HG03469 (cell line): ENCODE measurements around the gene USP24.
"Not testable (repeated sequence)": the region's sequence is repeated elsewhere in the genome, so short reads cannot be mapped to it uniquely, and the experiment has no call there.

Experiments
- ATAC-seq: cut with Tn5 transposase; IDR thresholded peaks from one replicate; pipeline ENCODE4 v1.9.1; 2021; ENCODE audit warnings: mild to moderate bottlenecking, moderate library complexity, moderate number of reproducible peaks; ENCODE audit not compliant: unreplicated experiment

USP24 gene

DNA sequence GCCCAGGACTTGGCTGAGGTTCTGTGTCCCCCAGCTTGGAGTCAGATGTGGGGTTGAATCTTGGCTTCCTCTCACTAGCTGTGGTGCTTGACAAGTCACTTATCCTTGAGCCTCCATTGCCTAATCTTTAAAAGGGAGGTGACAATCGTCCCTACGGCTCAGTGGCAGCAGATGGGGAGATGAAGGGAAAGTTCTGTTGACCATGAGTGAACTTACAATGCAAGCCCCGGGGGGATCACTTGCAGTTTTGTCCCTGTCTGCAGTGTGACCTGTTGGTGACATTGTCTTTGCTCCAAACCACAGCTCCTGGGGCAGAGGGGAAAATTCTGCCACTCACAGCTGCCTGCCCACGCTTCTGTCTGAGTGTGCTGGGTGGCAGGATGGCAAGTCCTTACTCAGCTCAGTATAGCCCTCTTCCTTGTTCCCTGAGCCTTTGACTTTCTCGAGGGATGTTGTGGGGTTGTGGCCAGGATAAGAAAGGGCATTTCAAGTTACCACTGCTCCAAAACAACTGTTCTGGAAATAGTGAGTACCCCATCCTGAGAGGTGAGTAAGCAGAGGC is 174.2 kb downstream of the USP24 start:
- no peak for ATAC-seq

DNA sequence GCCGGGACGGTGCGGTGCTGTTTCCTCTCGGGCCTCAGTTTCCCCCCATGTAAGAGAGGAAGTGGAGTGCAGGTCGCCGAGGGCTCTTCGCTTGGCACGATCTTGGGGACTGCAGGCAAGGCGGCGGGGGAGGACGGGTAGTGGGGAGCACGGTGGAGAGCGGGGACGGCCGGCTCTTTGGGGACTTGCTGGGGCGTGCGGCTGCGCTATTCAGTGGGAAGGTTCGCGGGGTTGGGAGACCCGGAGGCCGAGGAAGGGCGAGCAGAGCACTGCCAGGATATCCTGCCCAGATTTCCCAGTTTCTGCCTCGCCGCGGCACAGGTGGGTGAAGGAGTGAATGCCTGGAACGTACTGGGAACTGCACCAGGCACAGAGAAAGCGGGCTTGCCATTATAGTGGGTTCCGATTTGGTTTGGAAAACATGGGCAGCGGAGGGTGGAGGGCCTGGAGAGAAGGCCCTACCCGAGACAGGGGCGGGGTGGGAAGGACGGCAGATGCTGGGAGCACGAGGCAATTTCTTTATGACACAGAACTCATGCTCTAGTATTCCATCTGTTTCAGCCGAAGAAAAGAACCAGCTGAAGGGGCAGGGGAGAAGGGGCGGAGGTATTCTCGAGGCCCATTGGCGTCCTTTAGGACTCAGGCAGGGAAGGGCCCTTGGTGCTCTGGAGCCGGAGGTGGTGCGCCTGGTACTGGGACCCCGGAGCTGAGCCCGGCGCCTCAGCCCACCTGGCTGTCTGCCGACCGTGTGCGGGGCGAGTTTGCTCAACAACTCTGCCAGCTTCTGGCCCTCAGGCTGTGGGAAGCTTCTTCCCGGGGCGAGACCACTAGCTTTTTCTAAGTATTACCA is 174.9 kb downstream of the USP24 start:
- no peak for ATAC-seq

DNA sequence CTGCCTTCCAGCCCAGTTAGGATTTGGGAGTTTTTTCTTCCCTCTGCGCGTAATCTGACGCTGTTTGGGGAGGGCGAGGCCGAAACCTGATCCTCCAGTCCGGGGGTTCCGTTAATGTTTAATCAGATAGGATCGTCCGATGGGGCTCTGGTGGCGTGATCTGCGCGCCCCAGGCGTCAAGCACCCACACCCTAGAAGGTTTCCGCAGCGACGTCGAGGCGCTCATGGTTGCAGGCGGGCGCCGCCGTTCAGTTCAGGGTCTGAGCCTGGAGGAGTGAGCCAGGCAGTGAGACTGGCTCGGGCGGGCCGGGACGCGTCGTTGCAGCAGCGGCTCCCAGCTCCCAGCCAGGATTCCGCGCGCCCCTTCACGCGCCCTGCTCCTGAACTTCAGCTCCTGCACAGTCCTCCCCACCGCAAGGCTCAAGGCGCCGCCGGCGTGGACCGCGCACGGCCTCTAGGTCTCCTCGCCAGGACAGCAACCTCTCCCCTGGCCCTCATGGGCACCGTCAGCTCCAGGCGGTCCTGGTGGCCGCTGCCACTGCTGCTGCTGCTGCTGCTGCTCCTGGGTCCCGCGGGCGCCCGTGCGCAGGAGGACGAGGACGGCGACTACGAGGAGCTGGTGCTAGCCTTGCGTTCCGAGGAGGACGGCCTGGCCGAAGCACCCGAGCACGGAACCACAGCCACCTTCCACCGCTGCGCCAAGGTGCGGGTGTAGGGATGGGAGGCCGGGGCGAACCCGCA is 175.7 kb downstream of the USP24 start, which contains the start of gene PCSK9:
Gene PCSK9 (plus strand): TSS at position 207 of the 741 bp plus-strand sequence. CDS start 290 bp downstream, at position 497.
- no peak for ATAC-seq

DNA sequence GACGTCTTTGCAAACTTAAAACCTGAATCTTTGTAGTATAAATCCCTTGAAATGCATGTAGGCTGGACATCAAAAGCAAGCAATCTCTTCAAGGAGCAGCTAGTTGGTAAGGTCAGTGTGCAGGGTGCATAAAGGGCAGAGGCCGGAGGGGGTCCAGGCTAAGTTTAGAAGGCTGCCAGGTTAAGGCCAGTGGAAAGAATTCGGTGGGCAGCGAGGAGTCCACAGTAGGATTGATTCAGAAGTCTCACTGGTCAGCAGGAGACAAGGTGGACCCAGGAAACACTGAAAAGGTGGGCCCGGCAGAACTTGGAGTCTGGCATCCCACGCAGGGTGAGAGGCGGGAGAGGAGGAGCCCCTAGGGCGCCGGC is 176.2 kb downstream of the USP24 start:
- no peak for ATAC-seq

DNA sequence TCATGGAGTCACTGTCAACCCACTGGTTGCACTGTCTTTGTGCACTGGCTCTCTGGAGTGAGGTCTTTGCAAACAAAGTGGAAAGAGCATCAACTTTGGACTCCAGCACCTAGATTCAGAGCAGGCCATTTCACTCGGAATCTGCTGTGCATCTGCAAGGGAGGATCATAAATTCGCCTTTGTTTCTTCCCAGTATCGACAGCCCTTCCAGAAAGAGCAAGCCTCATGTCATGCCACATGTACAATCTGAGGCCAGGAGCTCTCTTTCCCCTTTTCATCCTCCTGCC is 176.7 kb downstream of the USP24 start:
- ATAC-seq: no peak

DNA sequence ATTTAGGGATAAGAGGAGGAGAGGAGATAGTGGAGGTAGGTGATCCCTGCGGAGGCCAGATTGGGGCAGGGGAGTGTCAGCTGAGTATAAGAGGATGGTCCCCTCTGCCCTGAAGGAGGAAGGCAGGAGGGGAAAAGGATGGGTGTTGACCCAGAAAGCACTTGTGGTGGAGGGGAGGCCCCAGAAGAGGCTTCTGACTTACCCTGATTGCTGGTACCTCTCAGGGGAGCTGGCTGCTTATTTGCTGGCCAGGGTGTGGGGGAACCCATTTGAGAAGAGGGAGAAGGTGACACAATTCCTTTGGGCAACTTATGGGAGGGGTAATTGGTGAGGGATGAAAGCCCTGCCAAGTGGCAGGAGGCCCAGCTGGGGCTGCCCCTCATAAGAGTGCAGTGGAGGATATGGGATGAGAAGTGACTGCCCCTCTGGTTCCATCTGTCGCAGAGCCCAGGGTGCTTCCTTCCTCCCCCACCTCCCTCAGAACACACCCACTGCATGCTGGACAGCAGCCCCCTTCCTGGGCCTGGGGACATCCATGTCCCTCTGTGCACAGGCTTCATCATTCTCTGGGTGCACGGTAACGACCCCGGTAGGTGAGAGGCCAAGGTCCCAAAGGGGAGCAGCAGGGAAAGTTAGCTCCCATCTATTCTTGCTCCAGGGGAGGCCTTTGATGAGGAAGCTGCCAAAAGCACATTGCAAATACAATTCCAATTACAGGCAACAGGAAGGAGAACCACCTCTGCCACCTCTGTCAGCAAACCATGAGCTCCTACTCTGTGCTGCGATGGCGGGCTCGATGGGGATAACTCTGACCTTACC is 177.2 kb downstream of the USP24 start:
- no peak for ATAC-seq

DNA sequence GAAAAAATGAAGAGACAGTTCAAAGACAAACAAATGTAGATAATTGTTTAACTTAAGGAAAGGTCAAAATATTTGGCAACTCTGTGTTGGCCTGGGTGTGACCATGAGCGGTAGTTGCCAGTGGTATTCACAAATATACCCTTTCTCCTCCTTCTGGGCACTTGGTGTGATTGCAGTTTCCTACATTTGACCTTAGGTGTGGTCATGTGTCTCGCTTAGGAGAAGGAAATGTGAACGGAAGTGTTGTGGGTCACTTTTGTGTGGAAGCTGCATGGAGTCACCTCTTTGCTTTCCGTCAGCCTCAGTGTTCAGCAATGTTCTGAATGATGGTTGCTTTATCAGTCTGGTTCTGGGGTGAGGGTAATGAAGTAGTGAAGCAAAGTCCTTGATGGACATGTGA is 179.3 kb downstream of the USP24 start:
- no peak for ATAC-seq

DNA sequence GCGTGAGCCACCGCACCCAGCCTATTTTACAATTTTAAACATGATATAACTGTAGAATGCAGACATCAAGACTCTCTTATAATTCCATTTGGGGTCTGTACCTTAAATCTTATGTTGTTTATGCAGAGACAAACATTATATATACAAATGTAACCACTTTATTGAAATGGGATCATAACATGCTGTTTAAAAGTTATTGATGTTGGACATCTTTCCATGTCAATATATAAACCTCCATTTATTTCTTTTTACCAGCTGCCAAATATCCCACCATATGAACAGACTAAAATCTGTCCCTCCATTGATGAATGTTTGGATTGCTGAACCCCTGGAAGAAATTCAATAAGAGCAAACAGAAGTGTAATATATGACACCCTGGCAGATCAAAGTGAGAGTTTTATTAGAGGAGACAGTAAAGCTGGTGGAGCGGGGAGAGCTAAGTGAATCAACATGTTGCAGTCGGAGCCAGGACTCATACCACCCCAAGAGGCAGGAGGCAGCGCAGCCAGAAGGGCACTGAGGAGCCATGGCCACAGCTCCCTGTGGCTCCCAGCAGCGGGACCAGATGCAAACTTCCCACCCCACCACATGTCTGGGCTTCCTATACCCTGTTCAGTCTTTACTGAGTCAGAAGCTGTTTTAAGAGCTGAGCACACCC is 180.6 kb downstream of the USP24 start:
- no peak for ATAC-seq

DNA sequence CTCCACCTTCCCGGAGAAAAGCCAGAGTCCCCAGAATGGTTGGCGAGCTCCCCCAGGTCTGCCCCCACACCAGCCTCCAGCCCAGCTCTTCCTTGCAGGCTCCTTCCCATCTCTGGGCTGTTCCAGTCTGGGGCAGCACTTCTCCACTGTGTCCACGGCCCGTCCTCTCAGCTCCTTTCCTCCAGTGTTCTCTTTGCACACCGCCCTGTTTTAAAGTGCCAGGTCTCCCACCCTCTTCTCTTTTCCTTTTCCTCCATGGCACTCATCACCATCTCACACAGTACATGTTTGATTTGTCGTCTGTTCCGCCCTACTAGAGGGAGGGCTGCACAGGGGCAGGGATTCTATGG is 181.9 kb downstream of the USP24 start:
- no peak for ATAC-seq

DNA sequence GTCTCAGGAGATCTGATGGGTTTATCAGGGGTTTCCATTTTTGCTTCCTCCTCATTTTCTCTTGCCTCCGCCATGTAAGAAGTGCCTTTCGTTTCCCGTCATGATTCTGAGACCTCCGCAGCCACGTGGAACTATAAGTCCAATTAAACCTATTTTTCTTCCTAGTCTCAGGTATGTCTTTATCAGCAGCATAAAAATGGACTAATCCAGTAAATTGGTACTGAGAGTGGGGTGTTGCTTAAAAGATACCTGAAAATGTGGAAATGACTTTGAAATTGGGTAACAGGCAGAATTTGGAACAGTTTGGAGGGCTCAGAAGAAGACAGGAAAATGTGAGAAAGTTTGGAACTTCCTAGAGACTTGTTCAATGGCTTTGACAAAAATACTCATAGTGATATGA is 184.1 kb downstream of the USP24 start:
- ATAC-seq: not testable (repeated sequence)

DNA sequence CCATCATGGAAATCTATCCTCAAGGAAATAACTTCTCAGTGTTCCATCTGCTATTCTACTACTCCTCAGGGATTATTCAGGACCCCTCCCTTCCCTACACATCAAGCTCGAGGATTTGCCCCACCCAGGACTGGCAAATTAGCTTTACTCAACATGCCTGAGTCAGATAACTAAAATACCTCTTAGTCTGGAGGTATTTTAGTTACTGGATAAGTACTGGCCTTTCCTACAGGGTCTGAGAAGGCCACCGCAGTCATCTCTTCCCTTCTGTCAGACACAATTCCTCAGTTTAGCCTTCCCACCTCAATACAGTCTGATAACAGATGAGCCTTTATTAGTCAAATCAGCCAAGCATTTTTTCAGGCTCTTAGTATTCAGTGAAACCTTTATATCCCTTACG is 188.5 kb downstream of the USP24 start:
- not testable (repeated sequence) for ATAC-seq

DNA sequence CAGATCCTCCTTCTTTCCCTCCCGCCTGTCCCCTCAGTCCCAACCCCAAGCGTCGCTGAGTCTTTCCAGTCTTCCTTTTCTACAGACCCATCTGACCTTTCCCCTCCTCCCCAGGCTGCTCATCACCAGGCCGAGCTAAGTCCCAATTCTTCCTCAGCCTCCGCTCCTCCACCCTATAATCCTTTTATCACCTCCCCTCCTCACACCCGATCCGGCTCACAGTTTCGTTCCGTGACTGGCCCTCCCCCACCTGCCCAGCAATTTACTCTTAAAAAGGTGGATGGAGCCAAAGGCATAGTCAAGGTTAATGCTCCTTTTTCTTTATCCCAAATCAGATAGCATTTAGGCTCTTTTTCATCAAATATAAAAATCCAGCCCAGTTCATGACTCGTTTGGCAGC is 191.0 kb downstream of the USP24 start:
- ATAC-seq: not testable (repeated sequence)

DNA sequence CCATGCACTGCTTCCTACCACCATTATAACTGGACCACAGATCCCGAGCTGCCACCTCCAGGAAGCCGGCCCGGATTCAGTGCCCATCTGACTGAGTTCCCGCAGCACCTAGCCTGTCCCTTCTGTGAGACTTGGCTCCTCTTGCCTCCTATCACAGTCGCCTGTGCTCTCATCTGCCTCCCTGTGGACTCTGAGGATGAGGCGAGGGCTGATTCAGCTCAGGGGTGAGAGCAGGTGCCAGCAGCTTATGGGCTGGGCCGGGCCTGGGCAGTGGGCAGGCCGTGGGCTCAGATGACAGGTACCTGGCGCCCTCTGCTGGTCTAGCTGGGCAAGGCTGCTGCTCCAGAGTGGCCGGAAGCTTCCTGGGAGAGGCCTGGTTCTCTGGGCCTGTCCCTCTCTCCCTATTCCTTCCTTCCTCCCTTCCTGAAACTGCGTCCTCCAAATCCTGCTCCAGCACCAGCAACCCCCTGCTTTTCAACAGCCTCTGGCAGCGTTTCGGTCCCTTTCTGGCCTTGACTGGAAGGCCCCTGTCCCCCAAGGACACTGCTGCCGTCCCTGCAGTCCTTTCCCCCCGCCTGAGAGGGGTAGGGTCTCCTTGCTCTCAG is 193.1 kb downstream of the USP24 start:
- no peak for ATAC-seq

DNA sequence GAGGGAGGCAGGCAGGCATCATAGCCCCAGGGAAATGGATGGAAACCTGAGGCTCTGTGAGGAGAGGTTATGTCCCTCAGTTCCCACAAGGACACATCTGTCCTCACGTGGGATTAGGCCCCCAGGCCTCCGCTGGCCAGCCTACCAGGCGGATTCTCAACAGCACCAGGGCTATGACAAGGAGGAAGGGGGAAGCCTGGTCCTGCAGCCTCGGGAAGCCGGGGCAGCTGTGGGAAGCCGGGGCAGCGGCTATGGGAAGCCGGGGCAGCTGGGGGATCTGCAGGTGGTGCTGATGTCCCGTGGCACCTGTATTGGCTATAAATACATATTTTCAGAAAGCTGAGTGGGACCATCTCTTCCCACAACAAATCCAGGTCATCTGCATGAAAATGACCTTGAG is 196.8 kb downstream of the USP24 start:
- ATAC-seq: no peak
